H9 (cell line): Measurements from ENCODE around the gene LRP1B. TPM values are rescaled to one million over a fixed set of nuclear protein-coding genes. Genes with fewer than 3 reads are reported as not detected.

Experiments used
- DNase-seq: peaks from one replicate; pipeline ENCODE4 v3.0.0-alpha.2; 2017
- H2AFZ ChIP-seq: one replicate; pipeline ENCODE4 v1.6.1; 2013; ENCODE audit warnings: mild to moderate bottlenecking, low read length, control low read depth, moderate library complexity
- H2AK5ac ChIP-seq: 2 replicates; pipeline ENCODE4 v1.6.1; 2013; ENCODE audit warnings: low read length, control low read depth, mixed read lengths; ENCODE audit not compliant: insufficient read length
- H2BK120ac ChIP-seq: one replicate; pipeline ENCODE4 v1.6.1; 2013; ENCODE audit warnings: low read depth, mild to moderate bottlenecking, low read length, control low read depth, inconsistent platforms; ENCODE audit not compliant: poor library complexity, severe bottlenecking
- H2BK12ac ChIP-seq: 2 replicates; pipeline ENCODE4 v1.6.1; 2013; ENCODE audit warnings: low read length, control low read depth, mixed read lengths, low read depth; ENCODE audit not compliant: insufficient read length
- H2BK15ac ChIP-seq: 2 replicates; pipeline ENCODE4 v1.6.1; 2013; ENCODE audit warnings: low read depth, low read length, control low read depth
- H2BK20ac ChIP-seq: one replicate; pipeline ENCODE4 v1.6.1; 2013; ENCODE audit warnings: low read depth, mild to moderate bottlenecking, low read length, control low read depth, inconsistent platforms; ENCODE audit not compliant: poor library complexity, severe bottlenecking
- H2BK5ac ChIP-seq: 2 replicates; pipeline ENCODE4 v1.6.1; 2013; ENCODE audit warnings: low read length, control low read depth, mixed read lengths; ENCODE audit not compliant: insufficient read length
- H3K14ac ChIP-seq: 2 replicates; pipeline ENCODE4 v1.6.1; 2013; ENCODE audit warnings: low read length, control low read depth; ENCODE audit not compliant: insufficient read depth
- H3K18ac ChIP-seq: 2 replicates; pipeline ENCODE4 v1.6.1; 2013; ENCODE audit warnings: low read depth, mild to moderate bottlenecking, mixed read lengths, low read length, control low read depth; ENCODE audit not compliant: insufficient read length
- H3K23ac ChIP-seq: 2 replicates; pipeline ENCODE4 v1.6.1; 2013; ENCODE audit warnings: low read length, control low read depth, mixed read lengths, low read depth; ENCODE audit not compliant: insufficient read length
- H3K23me2 ChIP-seq: 2 replicates; pipeline ENCODE4 v1.6.1; 2013; ENCODE audit warnings: low read depth, mild to moderate bottlenecking, mixed read lengths, low read length, control low read depth; ENCODE audit not compliant: insufficient read length, poor library complexity, severe bottlenecking
- H3K27ac ChIP-seq: 2 replicates; pipeline ENCODE4 v1.5.1; 2013; ENCODE audit warnings: low read length, control low read depth, mixed read lengths, low read depth; ENCODE audit not compliant: insufficient read length
- H3K27me3 ChIP-seq: 2 replicates; pipeline ENCODE4 v1.6.1; 2013; ENCODE audit warnings: low read length, control low read depth, inconsistent platforms; ENCODE audit not compliant: insufficient read depth
- H3K4ac ChIP-seq: 2 replicates; pipeline ENCODE4 v1.6.1; 2013; ENCODE audit warnings: low read depth, mild to moderate bottlenecking, control low read depth, inconsistent platforms, low read length, moderate library complexity
- H3K4me1 ChIP-seq: 2 replicates; pipeline ENCODE4 v1.6.1; 2013; ENCODE audit warnings: low read length, control low read depth, inconsistent platforms; ENCODE audit not compliant: insufficient read depth
- H3K4me2 ChIP-seq: 2 replicates; pipeline ENCODE4 v1.6.1; 2013; ENCODE audit warnings: low read length, control low read depth, mixed read lengths; ENCODE audit not compliant: insufficient read length, insufficient read depth
- H3K56ac ChIP-seq: 2 replicates; pipeline ENCODE4 v1.6.1; 2013; ENCODE audit warnings: low read depth, mild to moderate bottlenecking, mixed read lengths, low read length, control low read depth; ENCODE audit not compliant: insufficient read length
- H3K79me1 ChIP-seq: 2 replicates; pipeline ENCODE4 v1.6.1; 2013; ENCODE audit warnings: low read depth, mild to moderate bottlenecking, moderate library complexity, low read length, control low read depth, inconsistent platforms; ENCODE audit not compliant: insufficient read depth, poor library complexity, severe bottlenecking
- H3K79me2 ChIP-seq: 2 replicates; pipeline ENCODE4 v1.6.1; 2013; ENCODE audit warnings: low read length, control low read depth, inconsistent platforms; ENCODE audit not compliant: insufficient read depth
- H3K9ac ChIP-seq: 2 replicates; pipeline ENCODE4 v1.6.1; 2013; ENCODE audit warnings: low read length, control low read depth, mixed read lengths; ENCODE audit not compliant: insufficient read length; ENCODE audit errors: extremely low read depth
- H3K9me3 ChIP-seq: one replicate; pipeline ENCODE4 v1.6.1; 2013; ENCODE audit warnings: low read depth, low read length, inconsistent platforms; ENCODE audit not compliant: control insufficient read depth
- H3T11ph ChIP-seq: one replicate; pipeline ENCODE4 v1.6.1; 2013; ENCODE audit warnings: mild to moderate bottlenecking, low read length, control low read depth, inconsistent platforms
- H4K20me1 ChIP-seq: one replicate; pipeline ENCODE4 v1.6.1; 2013; ENCODE audit not compliant: control insufficient read depth, insufficient read length, insufficient read depth
- H4K5ac ChIP-seq: 2 replicates; pipeline ENCODE4 v1.6.1; 2013; ENCODE audit warnings: low read depth, mild to moderate bottlenecking, mixed read lengths, low read length, control low read depth; ENCODE audit not compliant: insufficient read length
- H4K8ac ChIP-seq: replicated peaks from 2 replicates; pipeline ENCODE4 v1.6.1; 2013; ENCODE audit warnings: low read length, control low read depth, mixed read lengths, low read depth; ENCODE audit not compliant: insufficient read length
- H4K91ac ChIP-seq: 2 replicates; pipeline ENCODE4 v1.6.1; 2013; ENCODE audit warnings: low read depth, mild to moderate bottlenecking, moderate library complexity, mixed read lengths, low read length, control low read depth; ENCODE audit not compliant: insufficient read length
- H3K27ac Mint-ChIP-seq, 3 experiments: 2 replicates in 2 of 3; 3 replicates in 1 of 3; pipeline ENCODE4 v1.8.0; 2020 to 2021; ENCODE audit warnings: mixed read lengths in 3 of 3, mild to moderate bottlenecking in 1 of 3, moderate library complexity in 1 of 3
- H3K27me3 Mint-ChIP-seq: 2 replicates; pipeline ENCODE4 v1.8.0; 2021; ENCODE audit warnings: low read depth, mild to moderate bottlenecking, moderate library complexity, mixed read lengths
- H3K36me3 Mint-ChIP-seq, 3 experiments: 2 replicates in 2 of 3; 3 replicates in 1 of 3; pipeline ENCODE4 v1.8.0; 2020 to 2021; ENCODE audit warnings: low read depth in 3 of 3, mixed read lengths in 3 of 3; ENCODE audit not compliant: insufficient read depth in 1 of 3
- H3K4me1 Mint-ChIP-seq, 2 experiments: 2 replicates each; pipeline ENCODE4 v1.8.0; 2020; ENCODE audit warnings: mixed read lengths in 2 of 2
- H3K4me3 Mint-ChIP-seq, 2 experiments: 2 replicates in 1 of 2; 3 replicates in 1 of 2; pipeline ENCODE4 v1.8.0; 2020 to 2021; ENCODE audit warnings: mild to moderate bottlenecking in 2 of 2, mixed read lengths in 2 of 2, moderate library complexity in 1 of 2
- H3K9me3 Mint-ChIP-seq, 2 experiments: 2 replicates in 1 of 2; 3 replicates in 1 of 2; pipeline ENCODE4 v1.8.0; 2020; ENCODE audit warnings: mild to moderate bottlenecking in 2 of 2, mixed read lengths in 2 of 2, moderate library complexity in 1 of 2
- CTCF ChIP-seq: fragments of 200-600 bp; sonication (generic); conservative IDR thresholded peaks from 3 replicates; pipeline ENCODE4 v1.8.0; 2021; ENCODE audit warnings: antibody characterized with exemption, mild to moderate bottlenecking
- WGBS: extraction: QIAGEN DNeasy Blood & Tissue Kit; methylation state at CpG from one replicate; pipeline ENCODE4 v1.1.7; 2013; ENCODE audit warnings: missing lambda C conversion rate, low lambda C conversion rate, mixed read lengths; ENCODE audit not compliant: insufficient read length; ENCODE audit errors: extremely low coverage; 5-methylcytosine and 5-hydroxymethylcytosine counted together
- total RNA-seq: library from RNA; stranded (reverse); gene quantifications from 2 replicates; pipeline ENCODE4 v1.2.1, GENCODE V29; 2021

The LRP1B gene
- total RNA-seq, 1 experiment from 2014 or later, result not detected

DNA sequence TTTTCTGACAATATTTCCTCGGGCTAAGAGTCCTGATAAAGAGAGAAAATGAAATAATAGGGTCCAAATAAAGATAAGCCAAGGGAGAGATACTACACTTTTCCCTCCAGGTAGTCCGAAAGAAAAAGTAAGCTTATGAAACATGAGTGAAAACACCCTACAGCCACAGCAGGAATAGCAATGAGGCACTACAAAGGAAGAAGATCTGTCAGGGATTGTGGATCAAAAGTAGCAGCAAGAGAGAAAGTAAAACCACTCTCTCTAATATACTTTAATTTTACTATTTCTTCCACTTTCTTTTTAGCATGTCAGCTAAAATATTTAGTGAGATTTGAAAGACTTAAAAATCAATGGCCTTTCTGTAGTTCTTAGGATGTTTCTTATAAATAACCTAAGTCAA, 1601.8 kb downstream of the LRP1B start:
- DNase-seq, result no peak
- Histone ChIP-seq H2AK5ac (no peak overlapping the region), H4K8ac (no peak overlapping the region), H2AFZ (no peak overlapping the region), H3K4ac (no peak overlapping the region), H3K23ac (no peak overlapping the region), H3K79me1 (no peaks in the 10 kb centered on the region), H3K56ac (no peak overlapping the region), H3K9me3 (no peaks in the 10 kb centered on the region), H2BK120ac (no peak overlapping the region), H4K91ac (no peak overlapping the region), H3K4me2 (no peak overlapping the region), H3K23me2 (no peaks in the 10 kb centered on the region), H3K27me3 (no peaks in the 10 kb centered on the region), H4K20me1 (no peaks in the 10 kb centered on the region), H3K18ac (no peak overlapping the region), H2BK5ac (no peak overlapping the region), H4K5ac (no peak overlapping the region), H3K27ac (no peak overlapping the region), H2BK15ac (no peak overlapping the region), H2BK20ac (no peak overlapping the region), H3K14ac (no peak overlapping the region), H2BK12ac (no peak overlapping the region), H3K9ac (no peak overlapping the region), H3K79me2 (no peaks in the 10 kb centered on the region; the same call in 1 of the 2 replicates), H3T11ph (no peak overlapping the region), H3K4me1 (no peaks in the 10 kb centered on the region)
- no peak for TF ChIP-seq CTCF
- H3K4me3 Mint-ChIP-seq, result no peak overlapping the region
- no peaks in the 10 kb centered on the region for H3K4me1 Mint-ChIP-seq
- H3K27ac Mint-ChIP-seq, result no peak overlapping the region
- no peaks in the 10 kb centered on the region for H3K27me3 Mint-ChIP-seq
- no peaks in the 10 kb centered on the region for H3K36me3 Mint-ChIP-seq
- WGBS, result no CpG with 5 or more reads among the region's 2 CpGs
- no peaks in the 10 kb centered on the region for H3K9me3 Mint-ChIP-seq
